ENCODE data around the gene SPOCK2.

Gene SPOCK2

GRCh38 chr10:72124989-72125388 is 36.6 kb upstream of the SPOCK2 start:
- Histone ChIP-seq H3K4me3 (ENCODE audit: low read length in 2 of 2) (no peak overlapping the region), H3K4me1 (ENCODE audit: control insufficient read depth in 2 of 2, insufficient read depth in 2 of 2, low read length in 2 of 2) (peaks cover 0 to 3% of the 10 kb centered on the region in 2 donors), H3K36me3 (ENCODE audit: control insufficient read depth in 2 of 2, insufficient read depth in 2 of 2, low read length in 2 of 2) (no peaks in the 10 kb centered on the region), H3K9ac (ENCODE audit: low read depth in 1 of 2, low read length in 2 of 2) (no peak overlapping the region), H3K9me3 (ENCODE audit: control insufficient read depth in 2 of 2, low read length in 2 of 2) (no peaks in the 10 kb centered on the region), H3K27me3 (ENCODE audit: control insufficient read depth in 2 of 2, insufficient read depth in 2 of 2, low read length in 2 of 2) (no peaks in the 10 kb centered on the region), H3K27ac (ENCODE audit: low read depth in 2 of 2, low read length in 2 of 2) (no peak overlapping the region)

GRCh38 chr10:72124381-72124780 is 36.0 kb upstream of the SPOCK2 start:
- Histone ChIP-seq H3K4me3 (ENCODE audit: low read length in 2 of 2) (no peak overlapping the region), H3K27ac (ENCODE audit: low read depth in 2 of 2, low read length in 2 of 2) (no peak overlapping the region), H3K27me3 (ENCODE audit: control insufficient read depth in 2 of 2, insufficient read depth in 2 of 2, low read length in 2 of 2) (no peaks in the 10 kb centered on the region), H3K9me3 (ENCODE audit: control insufficient read depth in 2 of 2, low read length in 2 of 2) (no peaks in the 10 kb centered on the region), H3K9ac (ENCODE audit: low read depth in 1 of 2, low read length in 2 of 2) (no peak overlapping the region), H3K4me1 (ENCODE audit: control insufficient read depth in 2 of 2, insufficient read depth in 2 of 2, low read length in 2 of 2) (peaks cover 0 to 3% of the 10 kb centered on the region in 2 donors), H3K36me3 (ENCODE audit: control insufficient read depth in 2 of 2, insufficient read depth in 2 of 2, low read length in 2 of 2) (no peaks in the 10 kb centered on the region)

GRCh38 chr10:72123616-72124015 is 35.3 kb upstream of the SPOCK2 start:
- H3K9me3 ChIP-seq (ENCODE audit: control insufficient read depth in 2 of 2, low read length in 2 of 2) = no peaks in the 10 kb centered on the region
- no peak overlapping the region for H3K27ac ChIP-seq (ENCODE audit: low read depth in 2 of 2, low read length in 2 of 2)
- H3K36me3 ChIP-seq (ENCODE audit: control insufficient read depth in 2 of 2, insufficient read depth in 2 of 2, low read length in 2 of 2) = no peaks in the 10 kb centered on the region
- H3K4me3 ChIP-seq (ENCODE audit: low read length in 2 of 2) = no peak overlapping the region
- H3K9ac ChIP-seq (ENCODE audit: low read depth in 1 of 2, low read length in 2 of 2) = no peak overlapping the region
- no peaks in the 10 kb centered on the region for H3K27me3 ChIP-seq (ENCODE audit: control insufficient read depth in 2 of 2, insufficient read depth in 2 of 2, low read length in 2 of 2)
- peaks cover 0 to 3% of the 10 kb centered on the region in 2 donors for H3K4me1 ChIP-seq (ENCODE audit: control insufficient read depth in 2 of 2, insufficient read depth in 2 of 2, low read length in 2 of 2)

GRCh38 chr10:72122221-72122620 is 33.9 kb upstream of the SPOCK2 start:
- Histone ChIP-seq H3K27ac (ENCODE audit: low read depth in 2 of 2, low read length in 2 of 2) (no peak overlapping the region), H3K27me3 (ENCODE audit: control insufficient read depth in 2 of 2, insufficient read depth in 2 of 2, low read length in 2 of 2) (no peaks in the 10 kb centered on the region), H3K36me3 (ENCODE audit: control insufficient read depth in 2 of 2, insufficient read depth in 2 of 2, low read length in 2 of 2) (no peaks in the 10 kb centered on the region), H3K4me1 (ENCODE audit: control insufficient read depth in 2 of 2, insufficient read depth in 2 of 2, low read length in 2 of 2) (peaks cover 0 to 3% of the 10 kb centered on the region in 2 donors), H3K9ac (ENCODE audit: low read depth in 1 of 2, low read length in 2 of 2) (no peak overlapping the region), H3K4me3 (ENCODE audit: low read length in 2 of 2) (no peak overlapping the region), H3K9me3 (ENCODE audit: control insufficient read depth in 2 of 2, low read length in 2 of 2) (no peaks in the 10 kb centered on the region)

- H3K9ac ChIP-seq (ENCODE audit: low read depth in 1 of 2, low read length in 2 of 2) = no peak overlapping the region
- H3K27me3 ChIP-seq (ENCODE audit: control insufficient read depth in 2 of 2, insufficient read depth in 2 of 2, low read length in 2 of 2) = no peaks in the 10 kb centered on the region
- peaks cover 0 to 3% of the 10 kb centered on the region in 2 donors for H3K4me1 ChIP-seq (ENCODE audit: control insufficient read depth in 2 of 2, insufficient read depth in 2 of 2, low read length in 2 of 2)
- H3K27ac ChIP-seq (ENCODE audit: low read depth in 2 of 2, low read length in 2 of 2) = no peak overlapping the region
- H3K4me3 ChIP-seq (ENCODE audit: low read length in 2 of 2) = no peak overlapping the region
- no peaks in the 10 kb centered on the region for H3K36me3 ChIP-seq (ENCODE audit: control insufficient read depth in 2 of 2, insufficient read depth in 2 of 2, low read length in 2 of 2)
- H3K9me3 ChIP-seq (ENCODE audit: control insufficient read depth in 2 of 2, low read length in 2 of 2) = no peaks in the 10 kb centered on the region
Measured at GRCh38 chr10:72121389-72121788, 33.0 kb upstream of the SPOCK2 start.

GRCh38 chr10:72116372-72116771 is 28.0 kb upstream of the SPOCK2 start:
- H3K9me3 ChIP-seq (ENCODE audit: control insufficient read depth in 2 of 2, low read length in 2 of 2) = no peaks in the 10 kb centered on the region
- H3K9ac ChIP-seq (ENCODE audit: low read depth in 1 of 2, low read length in 2 of 2) = no peak overlapping the region
- no peak overlapping the region for H3K27ac ChIP-seq (ENCODE audit: low read depth in 2 of 2, low read length in 2 of 2)
- no peaks in the 10 kb centered on the region for H3K27me3 ChIP-seq (ENCODE audit: control insufficient read depth in 2 of 2, insufficient read depth in 2 of 2, low read length in 2 of 2)
- no peaks in the 10 kb centered on the region for H3K36me3 ChIP-seq (ENCODE audit: control insufficient read depth in 2 of 2, insufficient read depth in 2 of 2, low read length in 2 of 2)
- H3K4me3 ChIP-seq (ENCODE audit: low read length in 2 of 2) = no peak overlapping the region
- H3K4me1 ChIP-seq (ENCODE audit: control insufficient read depth in 2 of 2, insufficient read depth in 2 of 2, low read length in 2 of 2) = no peaks in the 10 kb centered on the region

GRCh38 chr10:72114706-72115450 is 26.5 kb upstream of the SPOCK2 start:
- Histone ChIP-seq H3K9ac (ENCODE audit: low read depth in 1 of 2, low read length in 2 of 2) (no peak overlapping the region), H3K36me3 (ENCODE audit: control insufficient read depth in 2 of 2, insufficient read depth in 2 of 2, low read length in 2 of 2) (no peaks in the 10 kb centered on the region), H3K4me3 (ENCODE audit: low read length in 2 of 2) (no peak overlapping the region), H3K4me1 (ENCODE audit: control insufficient read depth in 2 of 2, insufficient read depth in 2 of 2, low read length in 2 of 2) (peaks cover 2% of the 10 kb centered on the region in 2 donors), H3K27ac (ENCODE audit: low read depth in 2 of 2, low read length in 2 of 2) (no peak overlapping the region), H3K9me3 (ENCODE audit: control insufficient read depth in 2 of 2, low read length in 2 of 2) (no peaks in the 10 kb centered on the region), H3K27me3 (ENCODE audit: control insufficient read depth in 2 of 2, insufficient read depth in 2 of 2, low read length in 2 of 2) (no peaks in the 10 kb centered on the region)

GRCh38 chr10:72110673-72111401 is 22.5 kb upstream of the SPOCK2 start:
- Histone ChIP-seq H3K4me3 (ENCODE audit: low read length in 2 of 2) (no peak overlapping the region), H3K36me3 (ENCODE audit: control insufficient read depth in 2 of 2, insufficient read depth in 2 of 2, low read length in 2 of 2) (no peaks in the 10 kb centered on the region), H3K27ac (ENCODE audit: low read depth in 2 of 2, low read length in 2 of 2) (no peak overlapping the region), H3K4me1 (ENCODE audit: control insufficient read depth in 2 of 2, insufficient read depth in 2 of 2, low read length in 2 of 2) (peaks cover 9% of the 10 kb centered on the region in 2 donors), H3K9ac (ENCODE audit: low read depth in 1 of 2, low read length in 2 of 2) (no peak overlapping the region), H3K9me3 (ENCODE audit: control insufficient read depth in 2 of 2, low read length in 2 of 2) (no peaks in the 10 kb centered on the region), H3K27me3 (ENCODE audit: control insufficient read depth in 2 of 2, insufficient read depth in 2 of 2, low read length in 2 of 2) (no peaks in the 10 kb centered on the region)

- H3K36me3 ChIP-seq (ENCODE audit: control insufficient read depth in 2 of 2, insufficient read depth in 2 of 2, low read length in 2 of 2) = no peaks in the 10 kb centered on the region
- no peaks in the 10 kb centered on the region for H3K27me3 ChIP-seq (ENCODE audit: control insufficient read depth in 2 of 2, insufficient read depth in 2 of 2, low read length in 2 of 2)
- no peak overlapping the region for H3K9ac ChIP-seq (ENCODE audit: low read depth in 1 of 2, low read length in 2 of 2)
- no peak overlapping the region for H3K4me3 ChIP-seq (ENCODE audit: low read length in 2 of 2)
- no peaks in the 10 kb centered on the region for H3K9me3 ChIP-seq (ENCODE audit: control insufficient read depth in 2 of 2, low read length in 2 of 2)
- H3K4me1 ChIP-seq (ENCODE audit: control insufficient read depth in 2 of 2, insufficient read depth in 2 of 2, low read length in 2 of 2) = peaks cover 9% of the 10 kb centered on the region in 2 donors
- H3K27ac ChIP-seq (ENCODE audit: low read depth in 2 of 2, low read length in 2 of 2) = no peak overlapping the region
Measured at GRCh38 chr10:72109636-72110157, 21.3 kb upstream of the SPOCK2 start.

Measured in mucosa of rectum (tissue), 2 donors.